ENCODE results near the gene KDM2B.

The KDM2B gene

GRCh38 chr12:121524196-121524916 is 56.5 kb downstream of the KDM2B start:
- no peak for DNase-seq

- no peak for DNase-seq
Observed at GRCh38 chr12:121523741-121524140, 57.1 kb downstream of the KDM2B start.

DNA sequence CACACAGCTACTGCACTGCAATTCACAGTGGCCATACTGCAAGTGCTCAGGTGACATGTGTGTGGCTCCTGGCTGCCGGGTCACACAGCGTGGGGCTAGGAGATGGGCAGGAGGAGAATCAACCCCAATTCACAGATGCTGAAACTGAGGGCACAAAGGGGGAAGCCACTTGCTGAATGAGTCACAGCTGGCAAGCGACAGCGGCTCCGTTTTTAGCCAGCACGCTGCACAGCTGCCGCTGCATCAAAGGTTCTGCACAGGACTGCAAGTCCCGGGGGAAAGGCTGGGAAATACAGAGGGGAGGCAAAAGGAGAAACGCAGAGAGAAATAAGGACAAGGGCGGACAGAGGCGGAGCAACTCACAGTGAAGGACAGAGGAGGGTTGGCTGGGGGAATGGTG is 57.9 kb downstream of the KDM2B start:
- DNase-seq = no peak

DNA sequence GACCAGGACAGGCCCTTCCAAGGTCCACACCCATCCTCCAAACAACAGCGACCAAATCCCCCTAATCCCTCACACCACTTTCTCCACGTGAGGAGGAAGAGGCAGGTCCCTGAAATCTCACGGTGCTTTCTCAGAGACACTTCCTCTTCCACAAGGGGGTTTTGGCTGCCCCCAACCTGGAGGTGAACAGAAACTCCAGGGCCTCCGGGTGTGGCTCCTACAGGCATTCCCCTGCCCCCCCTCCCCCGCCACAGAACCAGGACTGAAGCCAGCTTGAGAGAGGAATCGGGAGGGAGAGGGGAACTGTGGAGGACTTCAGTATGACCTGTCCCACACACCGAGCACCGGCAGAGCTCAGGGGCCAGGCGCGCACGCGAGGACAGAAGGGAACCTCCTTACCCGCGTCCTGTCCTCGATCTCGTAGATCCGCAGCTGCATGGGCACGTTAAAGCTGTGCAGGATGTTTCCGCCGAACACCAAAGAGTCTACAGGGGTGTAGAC is 60.2 kb downstream of the KDM2B start:
- DNase-seq = no peak

- DNase-seq = no peak
Observed at GRCh38 chr12:121520119-121520518, 60.7 kb downstream of the KDM2B start.

GRCh38 chr12:121519227-121519626 is 61.6 kb downstream of the KDM2B start:
- DNase-seq = no peak

DNA sequence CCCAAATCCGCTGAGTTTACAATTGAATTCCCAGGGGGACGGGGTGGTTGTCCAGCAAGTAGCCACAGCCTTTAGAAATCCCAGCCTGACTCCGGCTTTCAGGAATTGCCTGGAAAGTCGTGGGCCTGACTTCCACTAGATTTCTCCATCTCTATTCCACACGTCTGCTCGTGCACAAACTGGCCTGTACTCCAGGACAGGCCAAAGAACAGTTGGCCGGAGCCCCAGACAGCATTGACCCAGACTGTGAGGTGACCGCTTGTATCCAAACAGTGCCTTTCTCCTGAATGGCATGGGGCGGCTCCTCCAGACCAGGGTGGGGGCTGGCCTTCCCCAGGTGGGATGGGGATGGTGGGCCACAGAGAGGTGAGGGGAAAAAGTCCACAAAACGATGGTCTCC is 62.2 kb downstream of the KDM2B start:
- DNase-seq = no peak

DNA sequence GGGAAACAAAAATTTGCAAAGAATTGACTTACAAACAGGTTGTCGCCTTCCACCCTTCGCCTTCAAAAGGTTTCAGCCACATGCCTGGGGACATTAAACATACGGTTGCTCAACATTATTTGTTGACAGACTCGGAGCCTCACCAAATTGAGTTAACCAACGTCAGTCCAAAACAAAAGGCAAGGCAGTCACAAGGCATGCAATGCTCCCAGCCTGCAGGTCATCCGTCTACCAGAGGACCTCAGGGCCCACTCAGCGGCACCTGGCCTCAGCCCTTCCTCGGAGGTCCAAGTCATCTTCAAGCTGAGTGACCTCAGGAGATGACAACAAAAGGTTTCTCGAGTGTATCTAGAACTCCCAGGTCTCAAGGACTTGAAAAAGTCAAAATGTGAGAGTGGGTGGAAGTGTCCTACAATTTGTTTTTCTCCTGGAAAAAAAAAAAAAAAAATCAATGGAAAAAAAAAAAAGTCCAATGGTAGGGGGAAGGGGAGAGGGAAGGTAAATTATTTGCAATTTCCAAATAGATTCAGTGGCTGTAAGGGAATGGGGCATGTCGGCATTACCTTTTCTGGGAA is 64.3 kb downstream of the KDM2B start:
- DNase-seq = no peak

DNA sequence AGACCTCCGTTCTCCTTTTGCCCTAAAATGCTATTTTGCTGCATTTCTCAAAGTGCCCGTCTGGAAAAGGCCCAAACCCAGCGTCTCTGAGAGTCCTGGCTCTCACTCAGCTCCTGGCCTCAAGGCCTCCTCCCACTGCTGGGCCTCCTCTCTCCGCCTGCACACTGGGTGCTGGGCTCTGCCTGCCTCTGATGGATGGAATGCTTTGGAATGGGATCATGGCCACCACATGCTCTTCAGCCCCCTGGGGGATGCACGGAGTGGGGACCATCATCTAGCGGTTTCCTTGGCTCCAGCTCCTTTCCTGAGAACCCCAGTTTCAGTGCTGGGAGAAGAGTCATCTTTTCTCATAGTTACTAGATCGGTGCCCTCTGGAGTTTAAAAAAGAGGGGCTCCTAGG is 65.2 kb downstream of the KDM2B start:
- no peak for DNase-seq

DNA sequence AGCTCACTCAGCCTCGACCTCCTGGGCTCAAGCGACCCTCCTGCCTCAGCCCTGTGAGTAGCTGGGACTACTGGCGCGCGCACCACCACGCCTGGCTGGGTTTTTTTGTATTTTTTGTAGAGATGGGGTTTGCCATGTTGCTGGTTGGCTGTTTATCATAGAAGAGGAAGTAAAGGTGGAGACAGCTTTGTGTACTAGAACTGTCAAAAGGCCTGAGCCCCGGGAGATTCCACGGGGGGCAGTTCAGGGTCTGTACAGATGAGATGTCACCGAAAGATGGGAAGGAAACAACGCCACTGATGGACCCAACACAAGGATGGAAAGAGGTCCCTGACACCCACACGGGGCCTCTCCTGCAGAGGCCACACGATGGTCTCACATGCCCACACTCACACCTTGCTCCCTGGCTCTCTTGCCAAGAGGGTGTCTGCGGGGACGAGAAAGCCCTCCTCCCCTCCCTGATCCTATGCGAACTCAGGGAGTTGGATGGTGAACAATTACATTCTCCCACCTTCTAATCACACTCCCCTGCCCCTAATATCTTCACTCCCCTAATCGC is 66.6 kb downstream of the KDM2B start:
- DNase-seq = no peak

- DNase-seq = no peak
Observed at GRCh38 chr12:121513464-121514183, 67.2 kb downstream of the KDM2B start.

DNA sequence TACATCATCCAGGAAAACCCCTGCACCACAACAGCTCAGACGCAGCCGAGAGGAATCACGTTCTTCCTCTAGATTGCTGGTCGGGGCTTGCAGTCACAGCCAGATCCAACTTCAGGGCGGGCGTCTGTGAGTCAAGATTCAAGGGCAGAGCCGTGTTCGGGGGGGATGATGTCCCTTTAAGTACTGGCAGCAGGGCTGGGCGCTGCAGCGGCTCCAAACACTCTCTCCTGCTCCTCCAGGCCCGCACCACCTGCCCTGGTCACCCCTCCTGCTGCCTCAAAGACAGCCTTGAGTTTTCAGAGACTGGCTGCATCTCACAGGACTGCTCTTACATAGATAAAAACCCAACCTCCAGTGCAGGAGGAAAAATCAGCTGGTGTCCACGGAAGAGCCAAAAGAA is 68.3 kb downstream of the KDM2B start:
- no peak for DNase-seq

DNA sequence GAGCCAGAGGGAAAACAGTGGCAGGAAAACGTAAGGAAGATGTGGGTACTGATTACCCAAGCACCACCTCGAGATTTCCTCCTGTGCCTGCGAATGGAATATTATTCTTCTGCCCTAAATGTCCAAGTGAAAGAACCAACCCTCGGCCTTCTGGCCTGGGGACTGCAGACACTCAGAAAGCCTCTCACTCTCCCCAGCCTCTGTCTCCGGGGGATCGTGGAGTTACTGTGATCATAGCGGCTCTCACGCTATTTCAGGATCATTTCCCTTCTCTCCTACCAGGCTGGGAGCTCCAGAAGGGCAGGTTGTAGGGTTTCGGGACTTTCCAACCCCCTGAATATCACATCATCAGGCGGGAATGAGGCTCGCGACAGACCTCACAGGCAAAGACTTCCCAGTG is 68.9 kb downstream of the KDM2B start:
- no peak for DNase-seq

- no peak for DNase-seq
Observed at GRCh38 chr12:121509339-121509738, 71.5 kb downstream of the KDM2B start.

DNA sequence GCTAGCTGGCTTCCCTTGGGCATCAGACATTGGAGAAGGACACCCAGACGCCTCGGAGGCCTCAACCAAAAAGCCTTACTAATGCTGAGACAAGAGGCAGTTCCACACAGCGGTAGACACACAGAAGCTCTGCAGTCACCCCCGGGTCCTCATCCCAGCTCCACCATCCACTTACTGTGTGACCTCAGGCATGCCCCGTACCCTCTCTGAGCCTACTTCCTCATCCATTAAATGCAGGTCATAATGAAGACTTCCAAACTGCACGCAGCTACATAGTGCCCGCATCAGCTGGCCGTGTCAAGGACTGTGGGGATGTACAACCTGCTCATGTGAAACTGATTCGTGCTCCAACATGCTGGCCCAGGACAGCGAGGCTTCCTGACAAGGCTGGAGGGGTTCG is 72.3 kb downstream of the KDM2B start:
- no peak for DNase-seq

DNA sequence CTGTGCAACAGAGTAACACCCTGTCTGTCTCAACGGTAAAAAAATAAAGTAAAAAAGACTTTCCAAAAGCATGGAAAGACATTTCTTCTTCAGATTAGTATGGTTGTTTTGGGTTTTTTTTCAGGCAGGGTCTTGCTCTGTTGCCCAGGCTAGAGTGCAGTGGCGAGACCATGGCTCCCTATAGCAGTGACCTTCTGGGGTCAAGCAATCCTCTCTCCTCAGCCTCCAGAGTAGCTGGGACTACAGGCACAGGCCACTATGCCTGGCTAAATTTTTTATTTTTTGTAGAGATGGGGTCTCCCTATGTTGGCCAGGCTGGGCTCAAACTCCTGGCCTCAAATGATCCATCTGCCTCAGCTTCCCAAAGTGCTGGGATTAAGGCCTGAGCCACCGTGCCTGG is 72.8 kb downstream of the KDM2B start:
- DNase-seq = no peak

DNA sequence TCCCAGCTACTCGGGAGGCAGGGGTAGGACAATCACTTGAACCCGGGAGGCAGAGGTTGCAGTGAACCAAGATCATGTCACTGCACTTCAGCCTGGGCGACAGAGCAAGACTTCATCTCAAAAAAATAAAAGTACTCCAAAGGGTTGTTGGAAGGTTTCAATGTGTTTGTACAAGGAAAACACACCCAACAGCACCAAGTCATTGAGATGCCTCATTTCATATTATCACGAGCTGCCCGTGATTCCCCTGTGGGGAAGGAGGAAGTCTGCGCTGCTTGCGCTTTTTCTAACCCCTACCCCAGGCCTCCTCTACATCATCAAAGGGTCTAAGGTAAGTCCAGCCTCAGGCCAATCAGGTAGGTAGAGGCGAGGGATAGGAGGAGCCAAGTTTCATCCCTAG is 73.6 kb downstream of the KDM2B start:
- DNase-seq = no peak

GRCh38 chr12:121505513-121505912 is 75.3 kb downstream of the KDM2B start:
- DNase-seq = no peak

DNA sequence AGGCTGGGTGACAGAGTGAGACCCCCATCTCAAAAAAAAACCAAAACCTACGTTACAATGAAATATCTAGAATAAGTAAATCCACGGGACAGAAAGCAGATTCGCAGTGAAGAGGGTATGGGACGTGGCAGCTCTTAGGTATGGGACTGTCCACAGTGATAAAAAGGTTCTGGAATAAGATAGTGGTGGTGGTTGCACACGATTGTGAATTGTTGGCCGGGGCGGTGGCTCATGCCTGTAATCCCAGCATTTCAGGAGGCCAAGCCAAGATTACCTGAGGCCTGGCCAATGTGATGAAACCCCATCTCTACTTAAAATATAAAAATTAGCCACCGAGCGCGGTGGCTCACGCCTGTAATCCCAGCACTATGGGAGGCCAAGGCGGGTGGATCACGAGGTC is 76.3 kb downstream of the KDM2B start:
- DNase-seq = no peak

GRCh38 chr12:121503395-121503794 is 77.4 kb downstream of the KDM2B start:
- no peak for DNase-seq

GRCh38 chr12:121501946-121502345 is 78.9 kb downstream of the KDM2B start:
- DNase-seq = no peak

GRCh38 chr12:121499929-121500793 is 80.7 kb downstream of the KDM2B start:
- no peak for DNase-seq

GRCh38 chr12:121495746-121496145 is 85.1 kb downstream of the KDM2B start:
- DNase-seq = no peak
